ENCODE measurements around the gene CPNE4. TPM values are rescaled to one million over a fixed set of nuclear protein-coding genes. Genes with fewer than 3 reads are reported as not detected.

The CPNE4 gene
- total RNA-seq, 1 donor from 2014 or later = 3.2 TPM

DNA sequence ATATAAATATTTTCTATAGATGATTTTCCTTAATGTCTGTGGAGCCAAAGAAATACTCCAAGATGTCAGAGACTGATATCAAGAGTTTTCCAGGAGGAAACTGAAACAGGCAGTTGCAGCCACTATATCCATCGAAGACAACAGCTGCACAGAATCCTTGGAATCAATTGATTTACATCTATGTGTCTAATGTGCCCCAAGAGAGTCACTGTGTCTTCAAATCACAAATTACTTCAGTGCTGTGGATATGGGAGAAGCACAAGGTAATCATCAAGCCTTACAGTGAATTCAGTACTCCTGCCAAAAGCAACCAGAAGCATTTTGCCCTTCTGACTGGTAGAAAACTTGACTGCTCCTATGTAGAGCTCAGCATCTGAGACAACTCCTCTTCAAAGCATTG lies 51.1 kb downstream of the CPNE4 start:
- Histone ChIP-seq H3K27me3 (no peaks in the 10 kb centered on the region), H3K4me1 (no peaks in the 10 kb centered on the region), H3K4me3 (no peak overlapping the region), H3K9me3 (no peaks in the 10 kb centered on the region), H3K27ac (no peak overlapping the region), H3K36me3 (no peaks in the 10 kb centered on the region)
- DNase-seq (ENCODE audit: extremely low spot score in 2 of 2) = no peak
- TF ChIP-seq POLR2A (IDR thresholded peaks at IDR 0.05) (no peak), POLR2AphosphoS5 (IDR thresholded peaks at IDR 0.05; ENCODE audit: insufficient read depth in 1 of 2, low read depth in 1 of 2) (no peak)
- TF ChIP-seq, protein P1, sequence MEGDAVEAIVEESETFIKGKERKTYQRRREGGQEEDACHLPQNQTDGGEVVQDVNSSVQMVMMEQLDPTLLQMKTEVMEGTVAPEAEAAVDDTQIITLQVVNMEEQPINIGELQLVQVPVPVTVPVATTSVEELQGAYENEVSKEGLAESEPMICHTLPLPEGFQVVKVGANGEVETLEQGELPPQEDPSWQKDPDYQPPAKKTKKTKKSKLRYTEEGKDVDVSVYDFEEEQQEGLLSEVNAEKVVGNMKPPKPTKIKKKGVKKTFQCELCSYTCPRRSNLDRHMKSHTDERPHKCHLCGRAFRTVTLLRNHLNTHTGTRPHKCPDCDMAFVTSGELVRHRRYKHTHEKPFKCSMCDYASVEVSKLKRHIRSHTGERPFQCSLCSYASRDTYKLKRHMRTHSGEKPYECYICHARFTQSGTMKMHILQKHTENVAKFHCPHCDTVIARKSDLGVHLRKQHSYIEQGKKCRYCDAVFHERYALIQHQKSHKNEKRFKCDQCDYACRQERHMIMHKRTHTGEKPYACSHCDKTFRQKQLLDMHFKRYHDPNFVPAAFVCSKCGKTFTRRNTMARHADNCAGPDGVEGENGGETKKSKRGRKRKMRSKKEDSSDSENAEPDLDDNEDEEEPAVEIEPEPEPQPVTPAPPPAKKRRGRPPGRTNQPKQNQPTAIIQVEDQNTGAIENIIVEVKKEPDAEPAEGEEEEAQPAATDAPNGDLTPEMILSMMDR (IDR thresholded peaks at IDR 0.05) = no peak
- intact Hi-C loops (cut with DNase I) = no loop called here

DNA sequence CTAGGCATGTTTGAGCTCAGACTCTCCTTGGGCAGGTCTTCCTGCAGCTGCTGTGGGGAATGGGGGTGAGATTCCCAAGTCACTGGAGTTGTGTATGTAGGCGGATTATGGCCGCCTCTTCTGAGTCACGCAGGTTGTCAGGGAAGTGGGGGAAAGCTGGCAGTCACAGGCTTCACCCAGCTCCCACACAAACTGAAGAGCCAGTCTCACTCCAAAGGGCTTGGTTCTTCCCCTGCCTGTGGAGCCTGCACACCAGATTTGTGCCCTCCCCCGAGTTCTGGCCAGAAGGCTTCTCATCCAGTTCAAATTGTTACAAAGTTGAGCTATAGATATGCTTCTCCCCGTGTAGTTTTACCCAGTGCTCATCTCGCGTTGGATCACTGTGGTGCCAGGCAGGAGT lies 53.5 kb downstream of the CPNE4 start:
- Histone ChIP-seq H3K27ac (no peak overlapping the region), H3K27me3 (no peaks in the 10 kb centered on the region), H3K36me3 (no peaks in the 10 kb centered on the region), H3K4me3 (no peak overlapping the region), H3K4me1 (no peaks in the 10 kb centered on the region), H3K9me3 (no peaks in the 10 kb centered on the region)
- no peak for DNase-seq (ENCODE audit: extremely low spot score in 2 of 2)
- TF ChIP-seq, protein P1 (IDR thresholded peaks at IDR 0.05) = no peak
- TF ChIP-seq POLR2AphosphoS5 (IDR thresholded peaks at IDR 0.05; ENCODE audit: insufficient read depth in 1 of 2, low read depth in 1 of 2) (no peak), POLR2A (IDR thresholded peaks at IDR 0.05) (no peak)
- intact Hi-C loops (cut with DNase I) = no loop called here

DNA sequence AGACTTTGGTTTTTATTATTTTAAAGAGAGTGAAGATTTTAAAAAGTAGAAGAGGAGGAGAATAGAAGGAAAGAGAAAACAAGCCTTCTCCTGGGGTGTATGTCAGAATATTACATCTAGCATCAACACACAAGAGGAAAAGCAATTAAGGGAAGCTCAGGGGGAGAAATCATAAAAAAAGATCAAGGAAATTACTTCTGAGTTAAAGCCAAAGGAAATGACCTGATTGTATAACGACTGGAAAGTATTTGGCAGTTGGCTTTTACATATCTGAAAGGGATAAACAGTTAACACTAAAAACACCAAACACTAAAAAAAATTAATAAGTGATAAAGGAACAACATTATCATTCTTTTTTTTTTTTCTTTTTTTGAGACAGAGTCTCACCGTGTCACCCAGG lies 58.4 kb downstream of the CPNE4 start:
- Histone ChIP-seq H3K27ac (no peak overlapping the region), H3K4me3 (no peak overlapping the region), H3K4me1 (no peaks in the 10 kb centered on the region), H3K36me3 (no peaks in the 10 kb centered on the region), H3K9me3 (no peaks in the 10 kb centered on the region), H3K27me3 (no peaks in the 10 kb centered on the region)
- intact Hi-C loops (cut with DNase I) = no loop called here
- DNase-seq (ENCODE audit: extremely low spot score in 2 of 2) = no peak
- TF ChIP-seq, protein P1 (IDR thresholded peaks at IDR 0.05) = no peak
- TF ChIP-seq POLR2AphosphoS5 (IDR thresholded peaks at IDR 0.05; ENCODE audit: insufficient read depth in 1 of 2, low read depth in 1 of 2) = no peak

DNA sequence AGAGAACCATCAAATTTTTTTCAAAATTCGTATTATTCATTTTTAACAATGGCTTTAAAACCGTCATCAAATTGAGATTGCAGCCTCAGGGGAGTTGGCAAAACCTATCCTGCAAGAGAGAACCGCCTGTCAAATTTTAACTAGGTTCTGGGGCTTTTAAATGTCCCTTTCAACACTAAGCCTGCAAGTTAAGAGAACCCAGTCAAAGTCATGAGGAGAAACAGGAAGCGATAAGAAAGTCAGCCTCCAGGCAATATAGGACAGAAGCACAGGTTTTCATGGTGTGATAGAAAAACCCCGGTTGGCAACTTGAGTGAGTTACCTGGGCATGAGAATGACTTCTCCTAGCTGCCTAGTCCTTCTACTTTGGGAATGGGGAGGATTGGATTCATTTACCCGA lies 59.8 kb downstream of the CPNE4 start:
- TF ChIP-seq POLR2A (IDR thresholded peaks at IDR 0.05) = no peak
- TF ChIP-seq, protein P1 (IDR thresholded peaks at IDR 0.05) = no peak
- TF ChIP-seq POLR2AphosphoS5 (IDR thresholded peaks at IDR 0.05; ENCODE audit: insufficient read depth in 1 of 2, low read depth in 1 of 2) = no peak
- Histone ChIP-seq H3K27me3 (no peaks in the 10 kb centered on the region), H3K9me3 (no peaks in the 10 kb centered on the region), H3K27ac (no peak overlapping the region), H3K4me3 (no peak overlapping the region), H3K36me3 (no peaks in the 10 kb centered on the region), H3K4me1 (no peaks in the 10 kb centered on the region)
- no peak for DNase-seq (ENCODE audit: extremely low spot score in 2 of 2)
- intact Hi-C loops (cut with DNase I) = no loop called here

DNA sequence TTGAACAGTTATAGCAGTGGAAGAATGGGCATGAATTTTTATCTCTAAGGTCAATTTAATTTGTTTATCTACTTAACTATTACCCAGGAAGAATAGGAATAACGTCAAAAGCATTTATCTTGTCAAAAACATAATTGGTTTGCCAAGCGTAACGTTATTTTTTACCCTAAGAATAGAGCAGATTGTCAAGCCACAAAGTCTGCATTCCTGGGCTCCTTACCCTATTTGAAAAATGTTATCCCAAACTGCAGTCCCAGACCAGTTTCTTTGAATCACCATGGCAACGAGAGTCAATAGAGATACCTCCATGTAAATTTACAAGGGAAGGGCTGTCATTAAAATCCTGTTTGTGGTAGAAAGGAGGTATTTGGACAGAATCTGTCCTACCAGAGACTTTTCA lies 61.1 kb downstream of the CPNE4 start:
- Histone ChIP-seq H3K4me1 (no peaks in the 10 kb centered on the region), H3K27ac (no peak overlapping the region), H3K9me3 (no peaks in the 10 kb centered on the region), H3K27me3 (no peaks in the 10 kb centered on the region), H3K36me3 (no peaks in the 10 kb centered on the region), H3K4me3 (no peak overlapping the region)
- TF ChIP-seq POLR2A (IDR thresholded peaks at IDR 0.05) = no peak
- no peak for TF ChIP-seq POLR2AphosphoS5 (IDR thresholded peaks at IDR 0.05; ENCODE audit: insufficient read depth in 1 of 2, low read depth in 1 of 2)
- TF ChIP-seq, protein P1 (IDR thresholded peaks at IDR 0.05) = no peak
- intact Hi-C loops (cut with DNase I) = no loop called here
- no peak for DNase-seq (ENCODE audit: extremely low spot score in 2 of 2)

Measured in vagina (tissue), 2 donors.